SK-N-SH (cell line): ENCODE measurements around the gene PBX2. TPM values are rescaled to one million over a fixed set of nuclear protein-coding genes. Genes with fewer than 3 reads are reported as not detected.

Experiments
- CTCF ChIA-PET: fragments of 300-600, 350-600 bp; formaldehyde crosslinking; extraction: SDS; loops from one replicate; lab custom pipeline; 2021; lab: Yijun Ruan, JAX
- POLR2A ChIA-PET: fragments of 350-600 bp; sonication (Branson Sonifier 250); formaldehyde crosslinking; extraction: SDS; loops from one replicate; lab custom pipeline; 2020; ENCODE audit warnings: antibody characterized with exemption, inconsistent platforms; lab: Yijun Ruan, JAX
- DNase-seq: peaks from one replicate; pipeline ENCODE4 v3.0.0; 2012
- H2AFZ ChIP-seq: fragments of 200-600 bp; sonication (generic); 2 replicates; pipeline ENCODE4 v1.8.1; 2016; ENCODE audit warnings: antibody characterized with exemption, mild to moderate bottlenecking, low read depth
- H3F3A ChIP-seq: fragments of 200-600 bp; sonication (generic); replicated peaks from 2 replicates; pipeline ENCODE3; 2016; ENCODE audit warnings: antibody characterized with exemption, mild to moderate bottlenecking; ENCODE audit not compliant: insufficient read depth
- H3K27ac ChIP-seq, 2 experiments: fragments of 200-500 bp in 1 of 2; fragments of 200-600 bp in 1 of 2; sonication (Bioruptor generic) in 1 of 2; sonication (generic), shearing (Covaris generic) in 1 of 2; 2 replicates each; pipeline versions ENCODE4 v1.5.1 to v1.6.1; 2014 to 2016; ENCODE audit warnings: low read depth in 2 of 2, inconsistent platforms in 1 of 2, low read length in 1 of 2, mild to moderate bottlenecking in 1 of 2, mixed read lengths in 1 of 2
- H3K27me3 ChIP-seq: fragments of 200-600 bp; sonication (generic), shearing (Covaris generic); 2 replicates; pipeline ENCODE4 v1.6.1; 2016; ENCODE audit warnings: mixed run types; ENCODE audit not compliant: insufficient read depth
- H3K36me3 ChIP-seq, 2 experiments: fragments of 200-500 bp in 1 of 2; fragments of 200-600 bp in 1 of 2; sonication (Bioruptor generic) in 1 of 2; sonication (generic) in 1 of 2; replicated peaks in 1 of 2; 2 replicates each; pipeline versions ENCODE3 to v1.5.1; 2014 to 2016; ENCODE audit warnings: low read length in 1 of 2, mild to moderate bottlenecking in 1 of 2; ENCODE audit not compliant: insufficient read depth in 2 of 2, control insufficient read depth in 1 of 2
- H3K4me1 ChIP-seq, 2 experiments: fragments of 200-500 bp in 1 of 2; fragments of 200-600 bp in 1 of 2; sonication (Bioruptor generic) in 1 of 2; sonication (generic), shearing (Covaris generic) in 1 of 2; 2 replicates each; pipeline versions ENCODE4 v1.5.1 to v1.6.1; 2014 to 2016; ENCODE audit warnings: low read depth in 1 of 2, low read length in 1 of 2, mixed run types in 1 of 2; ENCODE audit not compliant: insufficient read depth in 2 of 2, control insufficient read depth in 1 of 2
- H3K4me2 ChIP-seq: fragments of 200-600 bp; sonication (generic), shearing (Covaris generic); 2 replicates; pipeline ENCODE4 v1.6.1; 2017; ENCODE audit warnings: mixed run types
- H3K4me3 ChIP-seq, 2 experiments: fragments of 200-500 bp in 1 of 2; fragments of 200-600 bp in 1 of 2; sonication (Bioruptor generic) in 1 of 2; sonication (generic), shearing (Covaris generic) in 1 of 2; 2 replicates each; pipeline versions ENCODE4 v1.5.1 to v1.8.1; 2014 to 2016; ENCODE audit warnings: low read depth in 2 of 2, inconsistent platforms in 1 of 2, low read length in 1 of 2, mild to moderate bottlenecking in 1 of 2, mixed read lengths in 1 of 2, moderate library complexity in 1 of 2
- H3K79me2 ChIP-seq: fragments of 200-600 bp; sonication (generic); 2 replicates; pipeline ENCODE4 v1.8.1; 2017; ENCODE audit warnings: mild to moderate bottlenecking; ENCODE audit not compliant: insufficient read depth
- H3K9ac ChIP-seq: fragments of 200-600 bp; sonication (generic); 2 replicates; pipeline ENCODE4 v1.6.1; 2017; ENCODE audit warnings: mixed run types
- H3K9me2 ChIP-seq: fragments of 200-600 bp; sonication (generic); 2 replicates; pipeline ENCODE4 v1.6.1; 2017; ENCODE audit warnings: mixed run types
- H3K9me3 ChIP-seq: fragments of 200-600 bp; sonication (generic); 2 replicates; pipeline ENCODE4 v1.6.1; 2017; ENCODE audit warnings: mixed run types, mild to moderate bottlenecking, moderate library complexity
- H4K20me1 ChIP-seq: fragments of 200-600 bp; sonication (generic); 2 replicates; pipeline ENCODE4 v1.6.1; 2017; ENCODE audit warnings: mild to moderate bottlenecking, mixed run types; ENCODE audit not compliant: insufficient read depth
- CHD2 ChIP-seq: fragments of 150-350 bp; IDR thresholded peaks from 2 replicates; pipeline ENCODE4 v1.6.1; 2018; ENCODE audit warnings: low read length; ENCODE audit not compliant: partially characterized antibody
- ELF1 ChIP-seq: IDR thresholded peaks from 2 replicates; pipeline ENCODE4 v1.4.0; 2012
- EP300 ChIP-seq, 2 experiments: IDR thresholded peaks; 2 replicates each; pipeline versions ENCODE4 v1.4.0 to v1.6.1; 2012; ENCODE audit warnings: borderline replicate concordance in 1 of 2, low read depth in 1 of 2, low read length in 1 of 2
- EZH2phosphoT487 ChIP-seq: fragments of 200-600 bp; sonication (generic); IDR thresholded peaks from 2 replicates; pipeline ENCODE4 v1.6.1; 2017; ENCODE audit warnings: low read depth, mixed run types, mild to moderate bottlenecking, antibody characterized with exemption, moderate library complexity, borderline replicate concordance
- FOXM1 ChIP-seq: IDR thresholded peaks from 2 replicates; pipeline ENCODE4 v1.4.0; 2012; ENCODE audit warnings: low read depth, mild to moderate bottlenecking
- GABPA ChIP-seq: IDR thresholded peaks from 2 replicates; pipeline ENCODE4 v1.4.0; 2012; ENCODE audit warnings: low read depth, mild to moderate bottlenecking
- GATA2 ChIP-seq: sonication (generic); formaldehyde crosslinking; IDR thresholded peaks from 2 replicates; pipeline ENCODE4 v1.5.0; 2020; ENCODE audit warnings: mild to moderate bottlenecking, missing genetic modification reagents
- JUND ChIP-seq: IDR thresholded peaks from 2 replicates; pipeline ENCODE4 v1.4.0; 2012
- MXI1 ChIP-seq: IDR thresholded peaks from 2 replicates; pipeline ENCODE4 v1.6.1; 2012; ENCODE audit warnings: mild to moderate bottlenecking, low read depth, low read length, improper control_type of control experiment
- PBX3 ChIP-seq: IDR thresholded peaks from 2 replicates; pipeline ENCODE4; 2012
- RAD21 ChIP-seq: IDR thresholded peaks from 2 replicates; pipeline ENCODE4 v1.6.1; 2012; ENCODE audit warnings: mild to moderate bottlenecking, low read length
- RCOR1 ChIP-seq: fragments of 150-350 bp; IDR thresholded peaks from 2 replicates; pipeline ENCODE4 v1.6.1; 2017; ENCODE audit warnings: antibody characterized with exemption, low read length
- RFX5 ChIP-seq: IDR thresholded peaks from 2 replicates; pipeline ENCODE4 v1.6.1; 2012; ENCODE audit warnings: mild to moderate bottlenecking, improper control_type of control experiment, low read length
- TAF1 ChIP-seq: IDR thresholded peaks from 2 replicates; pipeline ENCODE4 v1.6.1; 2012; ENCODE audit warnings: low read depth, mild to moderate bottlenecking, low read length, moderate library complexity, borderline replicate concordance
- ZBTB33 ChIP-seq: IDR thresholded peaks from 2 replicates; pipeline ENCODE4 v1.4.0; 2012; ENCODE audit warnings: low read depth, borderline replicate concordance
- WGBS: methylation state at CpG from one replicate; pipeline ENCODE4 v1.1.6; 2017; ENCODE audit warnings: low lambda C conversion rate; 5-methylcytosine and 5-hydroxymethylcytosine counted together
- polyA plus RNA-seq, 3 experiments: library from polyadenylated mRNA; depleted of rRNA; stranded (reverse); fragments of >200 nt; gene quantifications; 2 replicates each; pipeline ENCODE4 v1.2.3, GENCODE V29; 2012

PBX2 gene
- polyA plus RNA-seq, 1 of the 3 experiments (the other 2 are of a cell fraction) = 74.5 TPM

GRCh38 chr6:32222333-32223230 lies 32.6 kb upstream of the PBX2 start:
- no peak overlapping the region for H3K4me2 ChIP-seq
- H3K9ac ChIP-seq = no peak overlapping the region
- H3K9me2 ChIP-seq = no peaks in the 10 kb centered on the region
- no peak overlapping the region for H3K27ac ChIP-seq
- POLR2A ChIA-PET = no interaction called here
- DNase-seq = no peak
- H3K4me1 ChIP-seq = no peaks in the 10 kb centered on the region
- H3F3A ChIP-seq = no peaks in the 10 kb centered on the region
- H3K79me2 ChIP-seq = no peaks in the 10 kb centered on the region
- CTCF ChIA-PET = no interaction called here
- no peak for TF ChIP-seq GATA2 (CRISPR knock-in tag)
- TF ChIP-seq TAF1 = no peak
- no peak for TF ChIP-seq FOXM1
- TF ChIP-seq, all 33 proteins: peak for 0
- Histone ChIP-seq H3K4me3 (no peak overlapping the region), H2AFZ (no peak overlapping the region), H3K9me3 (no peaks in the 10 kb centered on the region), H3K27me3 (peaks cover 69% of the 10 kb centered on the region), H4K20me1 (no peaks in the 10 kb centered on the region), H3K36me3 (no peaks in the 10 kb centered on the region)
- 28% methylated on average over 4 of the region's 8 CpGs for WGBS

- H3F3A ChIP-seq = no peaks in the 10 kb centered on the region
- H4K20me1 ChIP-seq = no peaks in the 10 kb centered on the region
- no peaks in the 10 kb centered on the region for H3K36me3 ChIP-seq
- no peak for DNase-seq
- 5% methylated on average over 4 of the region's 4 CpGs for WGBS
- H3K9me2 ChIP-seq = no peaks in the 10 kb centered on the region
- H3K4me1 ChIP-seq = no peaks in the 10 kb centered on the region
- no peaks in the 10 kb centered on the region for H3K9me3 ChIP-seq
- TF ChIP-seq GABPA (no peak), RCOR1 (no peak), ZBTB33 (no peak), ELF1 (no peak), JUND (no peak), CHD2 (no peak), FOXM1 (no peak)
- no peak overlapping the region for H3K27ac ChIP-seq
- CTCF ChIA-PET = no interaction called here
- POLR2A ChIA-PET = no interaction called here
- no peaks in the 10 kb centered on the region for H3K79me2 ChIP-seq
- H3K27me3 ChIP-seq = peaks cover 87% of the 10 kb centered on the region
- no peak overlapping the region for H3K4me3 ChIP-seq
- no peak overlapping the region for H3K4me2 ChIP-seq
- H2AFZ ChIP-seq = no peak overlapping the region
- no peak overlapping the region for H3K9ac ChIP-seq
Measured at GRCh38 chr6:32220021-32220420, 30.0 kb upstream of the PBX2 start.

- POLR2A ChIA-PET = no interaction called here
- no peaks in the 10 kb centered on the region for H3K79me2 ChIP-seq
Measured at GRCh38 chr6:32218167-32218566, 28.2 kb upstream of the PBX2 start.

More at GRCh38 chr6:32218167-32218566, 28.2 kb upstream of the PBX2 start:
- H2AFZ ChIP-seq = no peak overlapping the region
- no peaks in the 10 kb centered on the region for H4K20me1 ChIP-seq
- no peak for DNase-seq
- 5% methylated on average over 4 of the region's 7 CpGs for WGBS
- H3K4me3 ChIP-seq = no peak overlapping the region
- peaks cover 87% of the 10 kb centered on the region for H3K27me3 ChIP-seq
- no peaks in the 10 kb centered on the region for H3K9me3 ChIP-seq
- H3K4me2 ChIP-seq = no peak overlapping the region
- TF ChIP-seq EP300 (IDR thresholded peaks at IDR 0.05; ENCODE audit: borderline replicate concordance in 1 of 2, low read depth in 1 of 2, low read length in 1 of 2) = no peak
- no peak for TF ChIP-seq PBX3
- no peak for TF ChIP-seq JUND
- TF ChIP-seq MXI1 = no peak
- no peak for TF ChIP-seq FOXM1
- TF ChIP-seq ZBTB33 = no peak
- no peak for TF ChIP-seq RAD21
- no peak for TF ChIP-seq RFX5
- TF ChIP-seq EZH2phosphoT487 = no peak
- no peak for TF ChIP-seq ELF1
- H3K36me3 ChIP-seq = no peaks in the 10 kb centered on the region
- no peaks in the 10 kb centered on the region for H3K4me1 ChIP-seq
- H3K9ac ChIP-seq = no peak overlapping the region
- no peak overlapping the region for H3K27ac ChIP-seq
- no peaks in the 10 kb centered on the region for H3F3A ChIP-seq
- H3K9me2 ChIP-seq = no peaks in the 10 kb centered on the region
- CTCF ChIA-PET = no interaction called here
